Measurements from ENCODE around the gene SRD5A3.

The SRD5A3 gene

GRCh38 chr4:55345980-55346850 lies at the start of gene SRD5A3:
SRD5A3 (plus strand) TSS chr4:55346242; CDS start chr4:55346337, 95 bp downstream.
- peak; percentile 92 for DNase-seq

GRCh38 chr4:55297346-55297745 lies 48.7 kb upstream of the SRD5A3 start:
- no peak for DNase-seq

GRCh38 chr4:55303760-55304165 lies 42.3 kb upstream of the SRD5A3 start:
- DNase-seq: no peak

- no peak for DNase-seq
These were observed 41.7 kb upstream of the SRD5A3 start for GRCh38 chr4:55304303-55304702.

GRCh38 chr4:55308071-55308470 lies 38.0 kb upstream of the SRD5A3 start:
- DNase-seq: no peak

- DNase-seq: no peak
These were observed 34.1 kb upstream of the SRD5A3 start for GRCh38 chr4:55311792-55312488.

GRCh38 chr4:55312489-55313101 lies 33.4 kb upstream of the SRD5A3 start:
- peak; percentile 32 for DNase-seq

GRCh38 chr4:55314141-55314820 lies 31.8 kb upstream of the SRD5A3 start:
- no peak for DNase-seq

- DNase-seq: no peak
These were observed 27.6 kb upstream of the SRD5A3 start for GRCh38 chr4:55318175-55319129.

- DNase-seq: peak; percentile 84
These were observed 24.3 kb upstream of the SRD5A3 start for GRCh38 chr4:55321707-55322264.

GRCh38 chr4:55323375-55323774 lies 22.7 kb upstream of the SRD5A3 start:
- no peak for DNase-seq

GRCh38 chr4:55326629-55327028 lies 19.4 kb upstream of the SRD5A3 start:
- no peak for DNase-seq

- DNase-seq: no peak
These were observed 17.0 kb upstream of the SRD5A3 start for GRCh38 chr4:55329012-55329411.

- DNase-seq: no peak
These were observed 15.8 kb upstream of the SRD5A3 start for GRCh38 chr4:55330241-55330640.

- DNase-seq: peak; percentile 29
These were observed 9.7 kb upstream of the SRD5A3 start for GRCh38 chr4:55336138-55337034.

- no peak for DNase-seq
These were observed 8.1 kb upstream of the SRD5A3 start for GRCh38 chr4:55337944-55338343.

GRCh38 chr4:55338486-55338885 lies 7.6 kb upstream of the SRD5A3 start:
- no peak for DNase-seq

GRCh38 chr4:55340266-55340665 lies 5.8 kb upstream of the SRD5A3 start:
- no peak for DNase-seq

GRCh38 chr4:55343887-55344286 lies 2.2 kb upstream of the SRD5A3 start:
- no peak for DNase-seq

- no peak for DNase-seq
These were observed 988 bp upstream of the SRD5A3 start for GRCh38 chr4:55345054-55345453.

All from stimulated activated CD8-positive, alpha-beta memory T cell treated with anti-CD3 and anti-CD28 coated beads, Interleukin-4, amount 100 ng/mL, for 48 hours (primary cell).